HCT116 (cell line): Measurements from ENCODE around the gene UBA6. TPM values are rescaled to one million over a fixed set of nuclear protein-coding genes. Genes with fewer than 3 reads are reported as not detected.

Source experiments
- total RNA-seq: library from RNA; stranded (reverse); gene quantifications from one replicate; pipeline ENCODE4 v1.2.1, GENCODE V29; 2021; ENCODE audit not compliant: unreplicated experiment

UBA6 gene
- total RNA-seq, 1 experiment from 2014 or later = 98.9 TPM

Other genes starting within 250 kb of the UBA6 start
- 15.4 TPM for gene CENPC, start 155.7 kb downstream of the UBA6 start, total RNA-seq
- not detected for gene STAP1, start 142.4 kb downstream of the UBA6 start, total RNA-seq
- gene GNRHR, start 53.2 kb upstream of the UBA6 start, total RNA-seq = not detected
- not detected for gene TMPRSS11D, start 182.8 kb upstream of the UBA6 start, total RNA-seq